Measurements from ENCODE around the gene LYAR. TPM values are rescaled to one million over a fixed set of nuclear protein-coding genes. Genes with fewer than 3 reads are reported as not detected.

The LYAR gene
- total and polyA plus RNA-seq, 10 of the 15 experiments (the other 5 are each of a cell fraction or from before 2014, with no cell fraction given): 18.3 to 85.4 (median 40.1) TPM

GRCh38 chr4:4248029-4248884 is 41.7 kb downstream of the LYAR start, which contains the start of gene TMEM128 (continued):
- peak; percentile 90 for TF ChIP-seq IKZF1 (conservative IDR thresholded peaks at IDR 0.05)
- peak; percentile 96 for TF ChIP-seq POLR2AphosphoS5 (IDR thresholded peaks at IDR 0.05; ENCODE audit: low read length)
- TF ChIP-seq ZBTB33 (IDR thresholded peaks at IDR 0.05): no peak; the same call in 1 of the 2 replicates
- peak; percentile 45; the same call in 1 of the 2 replicates for TF ChIP-seq SREBF2 (IDR thresholded peaks at IDR 0.05; ENCODE audit: low read length)
- peak; percentile 47; the same call in 1 of the 2 replicates for TF ChIP-seq NFYB (IDR thresholded peaks at IDR 0.05; ENCODE audit: insufficient read depth, low read depth, low read length)
- TF ChIP-seq PML (IDR thresholded peaks at IDR 0.05; ENCODE audit: low read length): peak; percentile 94
- no peak for TF ChIP-seq TBL1XR1 (IDR thresholded peaks at IDR 0.05; ENCODE audit: low read depth, low read length)
- TF ChIP-seq ELK1 (IDR thresholded peaks at IDR 0.05; ENCODE audit: low read depth, low read length): peak; percentile 86
- TF ChIP-seq BMI1 (IDR thresholded peaks at IDR 0.05; ENCODE audit: borderline replicate concordance): no peak
- no peak for TF ChIP-seq RAD51 (IDR thresholded peaks at IDR 0.05)
- peak in 1 of 2 experiments; percentile 68; a peak in 1 of 4 replicates for TF ChIP-seq SRF (IDR thresholded peaks at IDR 0.05; ENCODE audit: low read depth in 2 of 2, low read length in 2 of 2)
- no peak for TF ChIP-seq PRDM15 (CRISPR knock-in tag; IDR thresholded peaks at IDR 0.05)
- peak; percentile 97 for TF ChIP-seq CREM (IDR thresholded peaks at IDR 0.05; ENCODE audit: low read depth)
- no peak for TF ChIP-seq STAT3 (IDR thresholded peaks at IDR 0.05; ENCODE audit: low read depth, low read length)
- TF ChIP-seq NFIC (IDR thresholded peaks at IDR 0.05; ENCODE audit: low read depth, low read length): no peak
- peak; percentile 59 for TF ChIP-seq EED (IDR thresholded peaks at IDR 0.05; ENCODE audit: low read depth)
- peak; percentile 79; the same call in 2 of the 3 replicates for TF ChIP-seq POU2F2 (IDR thresholded peaks at IDR 0.05; ENCODE audit: borderline replicate concordance, low read depth, low read length)
- peak; percentile 87 for TF ChIP-seq ZBTB11 (CRISPR knock-in tag; IDR thresholded peaks at IDR 0.05)
- peak; percentile 11; the same call in 1 of the 2 replicates for TF ChIP-seq JUNB (IDR thresholded peaks at IDR 0.05)
